Vagina (tissue), 2 donors: ENCODE results near the gene COL26A1. TPM values are rescaled to one million over a fixed set of nuclear protein-coding genes. Genes with fewer than 3 reads are reported as not detected.

Source experiments
- DNase-seq, 2 donors: peaks; one replicate each; pipeline ENCODE4 v3.0.0-alpha.2; 2017; ENCODE audit errors: extremely low spot score in 2 of 2
- H3K27ac ChIP-seq: fragments of 200-600 bp; sonication (generic); one replicate; pipeline ENCODE4 v1.5.1; 2019
- H3K27me3 ChIP-seq: fragments of 200-600 bp; sonication (generic); one replicate; pipeline ENCODE4 v1.5.1; 2019
- H3K36me3 ChIP-seq, 2 donors: fragments of 200-600 bp; sonication (generic); one replicate each; pipeline ENCODE4 v1.5.1; 2017 to 2019
- H3K4me1 ChIP-seq: fragments of 200-600 bp; sonication (generic); one replicate; pipeline ENCODE4 v1.5.1; 2019
- H3K4me3 ChIP-seq, 2 donors: fragments of 200-600 bp; sonication (generic); 1 replicate in 1 of 2; 2 replicates in 1 of 2; pipeline ENCODE4 v1.5.1; 2016 to 2019
- H3K9me3 ChIP-seq: fragments of 200-600 bp; sonication (generic); one replicate; pipeline ENCODE4 v1.5.1; 2019
- POLR2A ChIP-seq, 2 donors: fragments of 450-650 bp; IDR thresholded peaks; one replicate each; pipeline ENCODE4 v1.6.1; 2017; ENCODE audit warnings: antibody characterized with exemption in 2 of 2, mild to moderate bottlenecking in 2 of 2, moderate library complexity in 2 of 2
- POLR2AphosphoS5 ChIP-seq, 2 donors: sonication (generic); formaldehyde crosslinking; IDR thresholded peaks; one replicate each; pipeline ENCODE4 v1.9.0; 2017; ENCODE audit warnings: antibody characterized with exemption in 2 of 2, mild to moderate bottlenecking in 2 of 2, low read depth in 1 of 2; ENCODE audit not compliant: insufficient read depth in 1 of 2
- intact Hi-C: fragments of 100-400 bp; cut with DNase I; formaldehyde crosslinking; loops from one replicate; pipeline ENCODE4 v1.15.1; 2023
- total RNA-seq: library from RNA; depleted of rRNA; stranded (reverse); fragments of >200 nt; gene quantifications from one replicate; pipeline ENCODE4 v1.2.3, GENCODE V29; 2016
- TF ChIP-seq, protein P1 (sequence below), 3 experiments: fragments of 450-650 bp in 2 of 3; fragments of 200-600 bp in 1 of 3; sonication (generic) in 1 of 3; IDR thresholded peaks; one replicate each; pipeline ENCODE4 v1.5.1; 2017 to 2019; ENCODE audit warnings: antibody characterized with exemption in 3 of 3, mild to moderate bottlenecking in 2 of 3, moderate library complexity in 2 of 3

Gene COL26A1
- total RNA-seq, 1 donor from 2014 or later: not detected

DNA sequence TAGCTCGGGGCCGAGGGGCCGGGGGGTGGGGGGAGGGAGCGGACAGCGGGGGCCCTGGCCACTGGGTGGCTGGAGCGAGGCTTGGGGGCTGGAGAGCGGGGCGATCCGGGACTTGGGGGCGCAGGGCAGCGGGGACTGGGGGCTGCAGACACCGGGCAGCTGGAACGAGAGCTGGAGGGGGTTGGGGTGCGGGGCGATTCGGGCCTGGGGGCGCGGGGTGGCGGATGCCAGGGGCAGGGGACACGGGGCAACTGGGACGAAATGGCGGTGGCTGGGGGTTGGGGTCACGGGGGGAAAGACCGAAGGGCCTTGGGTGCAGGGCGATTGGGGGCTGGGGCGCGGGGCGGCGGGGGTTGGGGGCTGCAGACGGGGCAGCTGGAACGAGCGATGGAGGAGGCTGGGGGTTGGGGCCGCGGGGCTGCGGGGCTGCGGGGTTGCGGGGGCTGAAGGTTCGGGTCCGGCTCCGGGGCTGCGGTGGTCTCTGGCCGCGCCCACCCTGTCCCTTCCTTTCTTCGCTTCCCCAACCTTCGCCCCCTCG lies 590 bp downstream of the COL26A1 start:
- DNase-seq: no peak
- Histone ChIP-seq H3K4me3 (peak overlapping the region; percentile 46 to 74), H3K27ac (peak overlapping the region; percentile 30), H3K4me1 (peaks cover 13% of the 10 kb centered on the region), H3K36me3 (no peaks in the 10 kb centered on the region), H3K27me3 (no peaks in the 10 kb centered on the region), H3K9me3 (no peaks in the 10 kb centered on the region)
- no peak for TF ChIP-seq POLR2A (IDR thresholded peaks at IDR 0.05)
- no peak for TF ChIP-seq POLR2AphosphoS5 (IDR thresholded peaks at IDR 0.05; ENCODE audit: insufficient read depth in 1 of 2, low read depth in 1 of 2)
- TF ChIP-seq, protein P1, sequence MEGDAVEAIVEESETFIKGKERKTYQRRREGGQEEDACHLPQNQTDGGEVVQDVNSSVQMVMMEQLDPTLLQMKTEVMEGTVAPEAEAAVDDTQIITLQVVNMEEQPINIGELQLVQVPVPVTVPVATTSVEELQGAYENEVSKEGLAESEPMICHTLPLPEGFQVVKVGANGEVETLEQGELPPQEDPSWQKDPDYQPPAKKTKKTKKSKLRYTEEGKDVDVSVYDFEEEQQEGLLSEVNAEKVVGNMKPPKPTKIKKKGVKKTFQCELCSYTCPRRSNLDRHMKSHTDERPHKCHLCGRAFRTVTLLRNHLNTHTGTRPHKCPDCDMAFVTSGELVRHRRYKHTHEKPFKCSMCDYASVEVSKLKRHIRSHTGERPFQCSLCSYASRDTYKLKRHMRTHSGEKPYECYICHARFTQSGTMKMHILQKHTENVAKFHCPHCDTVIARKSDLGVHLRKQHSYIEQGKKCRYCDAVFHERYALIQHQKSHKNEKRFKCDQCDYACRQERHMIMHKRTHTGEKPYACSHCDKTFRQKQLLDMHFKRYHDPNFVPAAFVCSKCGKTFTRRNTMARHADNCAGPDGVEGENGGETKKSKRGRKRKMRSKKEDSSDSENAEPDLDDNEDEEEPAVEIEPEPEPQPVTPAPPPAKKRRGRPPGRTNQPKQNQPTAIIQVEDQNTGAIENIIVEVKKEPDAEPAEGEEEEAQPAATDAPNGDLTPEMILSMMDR (IDR thresholded peaks at IDR 0.05): no peak
- intact Hi-C loops: no loop called here

DNA sequence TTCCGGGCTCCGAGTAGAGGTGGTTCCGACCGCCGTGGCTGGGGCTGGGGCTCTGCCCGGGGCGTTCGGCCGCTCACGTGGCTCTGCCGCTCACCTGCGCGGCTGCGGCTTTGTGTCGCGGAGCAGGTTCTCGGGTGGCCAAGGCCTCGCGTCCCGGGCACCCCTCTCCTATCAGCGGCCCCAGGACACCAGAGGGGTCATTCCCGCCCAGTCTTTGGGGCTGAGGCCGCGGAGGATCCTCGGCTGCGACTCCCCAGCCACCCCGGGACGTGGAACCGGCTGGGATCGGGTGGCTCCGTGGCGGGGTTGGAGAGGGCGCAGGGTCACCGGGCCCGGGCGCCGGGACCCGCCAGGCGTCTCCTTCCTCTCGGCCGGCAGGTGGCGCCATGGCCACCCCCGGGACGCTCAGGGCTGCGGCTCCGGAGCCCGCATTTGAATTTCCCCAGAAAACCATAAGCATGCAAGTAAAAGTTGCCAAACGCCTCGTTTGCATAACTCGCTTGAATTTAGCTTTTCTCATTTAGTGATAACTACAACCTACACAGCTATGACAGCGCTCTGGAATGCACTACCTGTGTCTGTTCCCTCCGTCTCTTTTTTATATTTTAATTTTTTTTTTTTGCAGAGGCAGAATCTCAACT lies 1.2 kb downstream of the COL26A1 start:
- TF ChIP-seq POLR2A (IDR thresholded peaks at IDR 0.05) (no peak), POLR2AphosphoS5 (IDR thresholded peaks at IDR 0.05; ENCODE audit: insufficient read depth in 1 of 2, low read depth in 1 of 2) (no peak)
- TF ChIP-seq, protein P1 (IDR thresholded peaks at IDR 0.05): peak; percentile 39 to 75 (median 62)
- peak overlapping the region; percentile 46 to 74 for H3K4me3 ChIP-seq
- H3K27me3 ChIP-seq: no peaks in the 10 kb centered on the region
- H3K9me3 ChIP-seq: no peaks in the 10 kb centered on the region
- intact Hi-C loops: no loop called here
- peaks cover 13% of the 10 kb centered on the region for H3K4me1 ChIP-seq
- peak overlapping the region; percentile 30 for H3K27ac ChIP-seq
- DNase-seq: no peak
- no peaks in the 10 kb centered on the region for H3K36me3 ChIP-seq

GRCh38 chr7:101365956-101366355 lies 3.3 kb downstream of the COL26A1 start:
- Histone ChIP-seq H3K36me3 (no peaks in the 10 kb centered on the region), H3K4me3 (no peak overlapping the region), H3K27me3 (no peaks in the 10 kb centered on the region), H3K4me1 (peaks cover 13% of the 10 kb centered on the region), H3K27ac (no peak overlapping the region), H3K9me3 (no peaks in the 10 kb centered on the region)
- intact Hi-C loops: no loop called here
- TF ChIP-seq POLR2A (IDR thresholded peaks at IDR 0.05) (no peak), POLR2AphosphoS5 (IDR thresholded peaks at IDR 0.05; ENCODE audit: insufficient read depth in 1 of 2, low read depth in 1 of 2) (no peak)
- TF ChIP-seq, protein P1 (IDR thresholded peaks at IDR 0.05): no peak
- no peak for DNase-seq

- DNase-seq: no peak
- no peaks in the 10 kb centered on the region for H3K9me3 ChIP-seq
- H3K36me3 ChIP-seq: no peaks in the 10 kb centered on the region
- no peaks in the 10 kb centered on the region for H3K27me3 ChIP-seq
- TF ChIP-seq POLR2A (IDR thresholded peaks at IDR 0.05) (no peak), POLR2AphosphoS5 (IDR thresholded peaks at IDR 0.05; ENCODE audit: insufficient read depth in 1 of 2, low read depth in 1 of 2) (no peak)
- TF ChIP-seq, protein P1 (IDR thresholded peaks at IDR 0.05): no peak
- peaks cover 12% of the 10 kb centered on the region for H3K4me1 ChIP-seq
- intact Hi-C loops: no loop called here
- H3K27ac ChIP-seq: no peak overlapping the region
- H3K4me3 ChIP-seq: no peak overlapping the region
Measured at GRCh38 chr7:101367676-101368075, 5.0 kb downstream of the COL26A1 start.
